ENCODE data around the gene HYAL2.

- TF ChIP-seq CTCF (IDR thresholded peaks at IDR 0.05) (peak in 4 of 6 experiments; percentile 15 to 52 (median 46)), POLR2A (IDR thresholded peaks at IDR 0.05) (peak in 2 of 4 donors; percentile 59 to 81)
Observed at GRCh38 chr3:50303013-50303815, 19.3 kb downstream of the HYAL2 start, which contains the start of gene HYAL1.

All from upper lobe of left lung (tissue), 4 donors.